Raji (cell line): Measurements from ENCODE around the gene CEACAM19.

Experiments used
- POLR2A ChIP-seq: IDR thresholded peaks from 2 replicates; pipeline ENCODE4 v1.6.1; 2011; ENCODE audit warnings: low read depth, low read length, control low read depth; ENCODE audit not compliant: insufficient read depth

Gene CEACAM19, protein sequence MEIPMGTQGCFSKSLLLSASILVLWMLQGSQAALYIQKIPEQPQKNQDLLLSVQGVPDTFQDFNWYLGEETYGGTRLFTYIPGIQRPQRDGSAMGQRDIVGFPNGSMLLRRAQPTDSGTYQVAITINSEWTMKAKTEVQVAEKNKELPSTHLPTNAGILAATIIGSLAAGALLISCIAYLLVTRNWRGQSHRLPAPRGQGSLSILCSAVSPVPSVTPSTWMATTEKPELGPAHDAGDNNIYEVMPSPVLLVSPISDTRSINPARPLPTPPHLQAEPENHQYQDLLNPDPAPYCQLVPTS

DNA sequence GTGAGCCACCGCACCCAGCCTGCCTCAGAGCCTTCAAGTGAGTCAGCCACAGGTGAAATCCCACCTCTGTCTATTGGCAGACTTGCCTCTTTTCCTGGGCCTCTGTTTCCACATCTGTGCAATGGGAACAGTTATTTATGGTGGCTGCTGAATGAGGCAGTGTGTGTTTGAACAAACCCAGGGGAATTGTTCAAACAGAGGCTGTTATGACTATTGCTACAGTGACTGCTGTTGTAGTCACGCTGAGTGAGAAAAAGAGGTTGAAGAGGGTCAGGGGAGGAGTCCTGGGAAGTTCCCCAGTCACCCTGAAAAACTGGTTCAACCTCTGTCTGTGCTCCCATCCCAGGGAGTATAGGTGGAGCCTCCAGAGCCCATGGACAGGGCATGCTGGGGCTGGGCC lies at the start of gene CEACAM19:
Gene CEACAM19 (plus strand): TSS at position 83 of the 400 bp plus-strand sequence. CDS start 450 bp downstream, outside the sequence.
- no peak for TF ChIP-seq POLR2A

DNA sequence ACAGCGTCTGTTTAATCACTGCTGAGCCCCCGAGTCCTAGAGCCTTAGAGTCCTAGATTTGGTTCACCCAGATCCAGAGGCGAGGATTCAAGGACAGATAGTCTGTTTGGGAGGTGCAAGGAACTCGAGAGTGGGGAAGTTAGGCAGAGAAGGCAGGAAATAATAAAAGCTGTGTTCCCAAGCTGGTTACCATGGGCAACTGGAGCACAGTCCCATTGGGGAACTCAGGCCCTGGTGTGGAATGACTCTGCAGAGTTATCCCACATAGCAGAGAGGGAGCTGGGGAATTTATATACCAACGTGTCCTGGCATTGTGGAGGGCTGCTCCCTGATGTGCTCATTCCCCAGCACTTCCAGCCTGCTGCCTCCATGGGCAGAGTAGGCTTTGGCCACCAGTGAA lies 48.2 kb upstream of the CEACAM19 start:
- no peak for TF ChIP-seq POLR2A

DNA sequence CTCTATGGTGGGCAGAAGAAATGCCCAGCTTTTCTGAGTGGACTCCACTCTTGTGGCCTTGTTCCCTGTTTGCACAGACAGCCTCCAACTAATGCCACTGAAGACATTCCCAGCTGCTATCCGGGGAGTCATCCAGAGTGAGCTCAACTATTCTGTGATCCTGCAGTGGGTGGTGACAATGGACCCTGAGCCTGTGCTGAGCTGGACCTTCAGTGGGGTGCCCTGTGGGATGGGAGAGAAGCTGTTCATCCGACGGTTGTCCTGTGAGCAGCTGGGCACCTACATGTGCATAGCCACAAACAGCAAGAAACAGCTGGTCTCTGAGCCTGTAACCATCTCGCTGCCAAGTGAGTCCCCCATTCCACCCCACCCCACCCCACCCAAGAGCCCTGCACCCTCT lies 47.7 kb upstream of the CEACAM19 start:
- no peak for TF ChIP-seq POLR2A

DNA sequence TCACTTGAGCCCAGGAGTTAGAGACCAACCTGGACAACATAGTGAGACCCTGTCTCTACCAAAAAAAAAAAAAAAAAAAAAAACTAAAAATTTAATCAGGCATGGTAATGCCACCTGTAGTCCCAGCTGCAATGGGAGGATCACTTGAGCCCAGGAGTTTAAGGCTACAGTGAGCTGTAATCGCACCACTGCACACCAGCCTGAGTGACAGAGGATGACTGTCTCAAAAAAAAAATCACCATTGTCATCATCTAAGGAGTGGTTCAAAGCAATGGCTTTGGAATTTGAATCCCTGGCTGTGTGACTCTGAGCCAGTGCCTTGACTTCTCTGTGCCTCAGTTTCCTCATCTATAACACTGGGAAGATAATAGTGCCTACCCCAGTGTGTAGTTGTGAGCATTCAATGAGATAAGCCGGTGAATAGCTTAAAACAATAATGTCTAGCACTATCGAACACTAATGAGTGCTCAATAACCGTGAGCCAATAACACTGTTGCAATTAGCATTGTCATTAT lies 46.4 kb upstream of the CEACAM19 start:
- no peak for TF ChIP-seq POLR2A

DNA sequence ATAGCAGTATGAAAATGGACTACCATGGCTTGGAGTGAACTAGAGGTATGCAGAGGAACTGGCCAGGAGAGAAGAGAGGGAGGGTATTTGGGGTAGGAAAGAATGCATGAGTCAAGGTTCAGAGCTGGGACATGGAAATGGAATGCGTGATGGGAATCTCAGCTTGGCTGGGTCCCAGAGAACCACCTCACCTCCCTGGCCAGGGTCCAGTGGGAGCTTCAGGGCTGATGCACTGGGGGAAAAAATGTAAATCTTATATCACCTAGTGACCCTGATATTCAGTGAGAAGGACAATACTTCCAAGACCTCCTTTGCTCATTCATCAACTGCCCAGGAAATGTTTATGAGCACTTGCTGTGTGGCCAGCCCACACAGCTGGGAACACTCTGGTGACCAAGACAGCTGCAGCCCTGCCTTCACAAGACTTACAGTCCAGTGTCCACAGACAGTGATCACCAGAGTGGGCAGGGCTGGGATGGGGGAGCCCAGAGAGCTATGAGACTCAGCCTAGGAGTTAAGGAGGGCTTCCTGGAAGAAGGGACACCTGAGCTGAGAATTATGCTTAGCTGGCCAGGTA lies 45.1 kb upstream of the CEACAM19 start:
- no peak for TF ChIP-seq POLR2A

DNA sequence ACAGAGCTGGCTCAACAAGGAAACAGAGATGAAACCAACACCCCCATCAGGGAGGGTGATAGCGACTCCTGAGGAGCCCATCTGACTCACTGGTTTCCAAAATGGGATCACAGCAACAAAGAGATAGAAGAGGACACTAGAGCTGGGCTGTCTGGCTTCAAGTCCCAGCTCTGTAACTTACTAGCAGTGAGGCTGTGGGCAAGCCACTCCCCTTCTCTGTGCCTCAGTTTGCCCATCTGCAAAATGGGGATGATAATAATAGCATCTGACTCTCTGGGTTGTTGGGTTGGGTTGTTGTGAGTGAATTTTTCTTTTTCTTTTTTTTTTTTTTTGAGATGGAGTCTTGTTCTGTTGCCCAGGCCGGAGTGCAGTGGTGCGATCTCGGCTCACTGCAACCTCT lies 43.7 kb upstream of the CEACAM19 start:
- no peak for TF ChIP-seq POLR2A

DNA sequence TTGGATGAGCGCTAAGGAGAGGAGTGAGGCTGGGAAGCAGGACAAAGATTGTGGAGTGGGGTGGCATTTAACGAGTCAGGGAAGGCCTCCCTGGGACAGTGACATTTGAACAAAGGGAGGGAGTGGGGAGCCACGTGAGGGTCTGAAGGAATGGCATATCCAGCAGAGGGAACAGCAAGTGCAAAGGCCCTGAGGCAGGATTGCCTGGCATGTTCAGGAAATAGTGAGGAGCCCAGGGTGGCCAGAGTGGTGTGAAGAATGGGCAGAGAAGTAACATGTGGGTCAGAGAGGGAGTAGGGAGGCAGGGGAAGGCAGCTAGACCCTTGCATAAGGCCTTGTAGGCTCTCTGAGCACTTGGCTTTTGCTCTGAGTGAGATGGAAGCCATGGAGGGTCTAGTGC lies 42.5 kb upstream of the CEACAM19 start:
- no peak for TF ChIP-seq POLR2A

DNA sequence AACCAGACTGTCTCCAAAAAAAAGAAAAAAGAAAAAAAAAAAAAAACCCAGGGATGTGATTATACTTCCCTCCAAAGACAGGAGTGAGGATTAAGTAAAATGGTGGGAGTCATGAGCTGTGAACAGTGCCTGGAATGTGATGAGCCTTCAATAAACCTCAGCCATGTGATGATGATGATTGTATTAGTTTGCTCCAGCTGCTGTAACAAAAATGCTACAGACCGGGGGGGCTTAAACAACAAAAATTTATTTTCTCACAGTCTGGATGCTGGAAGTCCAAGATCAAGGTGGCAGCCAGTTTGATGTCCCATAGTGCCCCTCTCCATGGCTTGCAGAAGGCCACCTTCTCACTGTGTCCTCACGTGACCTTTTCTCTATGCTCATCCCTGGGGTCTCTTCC lies 36.5 kb upstream of the CEACAM19 start:
- TF ChIP-seq POLR2A = no peak

DNA sequence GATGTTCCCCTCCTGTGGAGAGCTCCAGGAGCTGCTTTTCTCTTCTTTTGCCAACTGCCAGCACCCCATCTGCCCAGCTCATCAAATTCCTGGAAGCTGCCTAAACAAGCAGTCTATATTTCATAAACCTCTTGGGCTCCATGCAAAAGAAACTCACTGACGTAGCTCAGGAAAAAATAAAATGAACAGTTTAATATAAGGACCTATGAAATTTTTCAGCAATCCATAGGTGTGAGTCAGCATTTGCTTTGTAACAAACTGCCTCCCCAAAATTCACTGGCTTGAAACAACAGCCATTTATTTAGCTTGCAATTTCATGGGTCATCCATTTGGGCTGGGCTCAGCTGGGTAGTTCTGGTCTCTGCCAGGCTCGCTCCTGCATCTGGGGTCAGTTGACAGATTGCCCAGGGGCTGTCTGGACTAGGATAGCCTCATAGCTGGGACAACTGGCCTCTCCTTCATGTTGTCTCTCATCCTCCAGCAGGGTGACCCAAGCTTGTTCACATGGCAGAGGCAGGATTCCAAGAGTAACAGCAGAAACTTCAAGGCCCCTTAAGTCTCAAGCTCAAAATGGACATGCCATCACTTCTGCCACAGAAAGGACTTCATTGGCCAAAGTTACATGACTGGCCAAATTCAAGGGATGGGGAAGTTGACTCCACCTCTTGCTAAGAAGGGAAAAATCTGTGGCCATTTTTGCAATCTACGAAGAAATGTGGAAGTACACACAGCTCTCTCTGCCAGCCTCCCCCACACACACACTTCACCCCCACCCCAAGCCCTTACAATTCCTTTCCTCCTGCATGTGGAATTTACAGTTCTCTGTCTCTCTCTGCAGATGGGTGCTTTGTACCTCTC lies 35.5 kb upstream of the CEACAM19 start:
- TF ChIP-seq POLR2A = no peak

DNA sequence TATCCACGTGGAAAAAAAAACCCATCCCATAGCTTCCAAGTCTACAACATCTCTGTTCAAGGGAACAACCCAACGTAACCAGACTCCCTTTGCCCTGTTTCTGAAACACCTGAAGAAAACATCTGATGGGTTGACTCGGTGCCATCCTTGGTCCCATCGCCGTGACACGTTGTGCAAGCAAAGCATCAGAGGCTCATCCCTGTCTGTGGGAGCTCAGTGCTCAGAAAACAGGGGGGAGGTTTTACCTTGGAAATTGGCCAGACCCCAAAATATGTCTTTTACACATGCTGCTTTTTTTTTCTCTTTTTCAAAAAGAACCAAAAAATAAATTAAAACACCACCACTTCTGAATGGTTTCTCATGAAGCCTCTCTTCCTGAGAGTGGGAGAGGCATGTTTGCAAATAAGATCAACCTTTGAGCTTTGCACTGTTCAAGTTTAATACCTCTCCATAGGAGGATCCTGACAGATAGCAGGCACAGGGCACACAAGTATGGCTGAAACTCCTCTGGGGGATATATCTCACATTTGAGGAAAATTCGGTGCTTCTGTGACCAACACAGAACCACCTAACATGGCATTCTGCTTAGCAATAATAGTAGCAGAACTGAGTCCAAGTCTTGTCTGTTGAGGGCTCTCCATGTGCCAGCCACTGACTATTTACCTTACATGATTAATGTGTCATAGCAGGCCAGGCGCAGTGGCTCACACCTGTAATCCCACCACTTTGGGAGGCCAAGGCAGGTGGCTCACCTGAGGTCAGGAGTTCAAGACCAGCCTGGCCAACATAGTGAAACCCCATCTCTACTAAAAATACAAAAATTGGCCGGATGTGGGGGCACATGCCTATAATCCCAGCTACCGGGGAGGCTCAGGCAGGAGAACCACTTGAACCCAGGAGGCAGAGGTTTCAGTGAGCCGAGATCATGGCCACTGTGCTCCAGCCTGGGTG lies 34.6 kb upstream of the CEACAM19 start:
- no peak for TF ChIP-seq POLR2A

DNA sequence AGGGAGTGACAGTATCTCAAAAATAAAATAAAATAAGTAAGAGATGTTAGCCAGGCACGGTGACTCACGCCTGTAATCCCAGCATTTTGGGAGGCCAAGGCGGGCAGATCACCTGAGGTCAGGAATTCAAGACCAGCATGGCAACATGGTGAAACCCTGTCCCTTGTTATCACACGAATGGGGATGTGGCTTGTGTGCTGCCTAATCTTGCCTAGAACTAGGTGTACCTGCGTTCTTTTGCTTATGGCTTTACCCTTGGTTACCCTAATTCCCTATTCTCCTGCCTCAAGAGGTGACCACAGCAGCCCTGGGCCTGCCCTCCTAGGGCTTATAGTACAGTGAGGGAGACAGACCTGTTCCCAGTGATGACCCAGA lies 33.9 kb upstream of the CEACAM19 start:
- TF ChIP-seq POLR2A = no peak

DNA sequence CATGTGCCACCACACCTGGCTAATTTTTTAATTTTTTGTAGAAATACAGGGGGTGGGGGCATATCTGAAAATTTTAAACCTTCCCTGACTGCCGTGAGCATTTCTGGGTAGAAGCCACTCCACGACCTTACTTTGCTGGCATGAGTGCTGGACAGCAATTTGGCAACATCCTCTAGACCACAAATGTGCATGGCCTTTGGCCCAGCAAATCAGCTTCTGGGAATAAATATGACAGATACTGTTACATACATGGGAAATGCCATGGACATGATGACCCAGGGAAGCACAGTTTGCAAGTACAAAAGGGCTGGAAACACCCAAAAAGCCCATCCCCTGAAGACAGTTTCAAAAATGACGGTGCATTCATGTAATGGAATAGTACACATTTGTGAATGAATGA lies 30.8 kb upstream of the CEACAM19 start:
- no peak for TF ChIP-seq POLR2A

DNA sequence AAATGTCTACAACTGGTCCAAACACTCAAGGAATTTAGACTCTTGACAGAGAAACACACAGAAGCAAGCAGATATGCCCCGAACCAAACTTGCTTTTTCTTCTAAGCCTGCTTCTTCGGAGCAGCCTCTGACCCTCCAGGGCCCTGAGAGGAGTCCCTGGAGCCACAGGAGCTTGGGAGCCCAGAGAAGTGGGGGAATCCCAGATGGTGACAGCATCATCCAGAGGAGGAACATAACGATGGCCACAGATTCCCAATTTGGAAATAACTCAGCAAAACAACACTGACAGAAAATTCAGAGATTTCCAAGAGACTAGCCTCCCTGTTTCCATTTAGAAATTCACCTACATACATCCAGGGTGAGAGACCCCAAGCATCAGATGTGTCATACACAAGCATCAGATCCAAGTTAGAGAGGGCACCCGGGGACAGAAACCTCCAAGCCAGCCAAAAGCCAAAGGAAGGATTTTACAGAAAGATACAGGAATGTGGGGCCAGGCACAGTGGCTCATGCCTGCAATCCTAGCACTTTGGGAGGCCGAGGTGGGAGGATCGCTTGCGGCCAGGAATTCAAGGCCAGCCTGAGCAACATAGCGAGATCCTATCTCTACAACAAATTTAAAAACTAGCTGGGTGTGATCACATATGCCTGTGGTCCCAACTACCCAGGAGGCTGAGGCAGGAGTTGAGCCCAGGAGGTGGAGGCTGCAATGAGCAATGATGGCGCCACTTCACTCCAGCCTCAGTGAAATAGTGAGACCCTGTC lies 29.6 kb upstream of the CEACAM19 start:
- TF ChIP-seq POLR2A = no peak

DNA sequence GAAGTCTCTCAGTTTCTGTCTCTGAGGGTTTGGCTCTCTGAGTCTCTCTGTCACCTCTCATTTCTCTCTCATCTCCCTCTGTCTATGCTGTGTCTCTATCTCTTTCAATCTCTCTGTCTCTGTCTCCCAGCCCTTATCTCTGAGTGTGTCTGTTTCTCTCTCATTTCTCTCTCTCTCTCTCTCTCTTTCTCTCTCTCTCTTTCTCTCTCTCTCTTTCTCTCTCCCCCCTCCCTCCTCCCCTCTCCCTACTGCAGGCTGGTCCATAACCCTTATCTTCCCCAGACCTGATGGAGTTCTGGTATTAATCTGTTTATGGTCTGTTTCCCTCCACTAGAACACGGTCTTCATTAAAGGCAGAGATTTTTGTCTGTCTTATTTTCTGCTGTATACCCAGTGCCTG lies 28.9 kb upstream of the CEACAM19 start:
- no peak for TF ChIP-seq POLR2A
